Astrocyte of the cerebellum (primary cell): ENCODE data around the gene KRTAP5-9.

ENCODE experiments used
- DNase-seq: peaks from one replicate; pipeline ENCODE4 v3.0.0-alpha.2; 2011; ENCODE audit warnings: low read depth
- H3K4me3 ChIP-seq: 2 replicates; pipeline ENCODE4 v1.5.1; 2011; ENCODE audit warnings: mild to moderate bottlenecking, low read depth, low read length, moderate library complexity
- in situ Hi-C: cut with HindIII; loops from 2 replicates; pipeline ENCODE4 v1.10.0; 2017; ENCODE audit warnings: low sequenced_read_pairs
- TF ChIP-seq, protein P1 (sequence below): IDR thresholded peaks from 2 replicates; pipeline ENCODE4 v1.5.1; 2012; ENCODE audit warnings: low read length, low read depth, moderate library complexity, mild to moderate bottlenecking; ENCODE audit errors: missing control alignments

Gene KRTAP5-9, protein sequence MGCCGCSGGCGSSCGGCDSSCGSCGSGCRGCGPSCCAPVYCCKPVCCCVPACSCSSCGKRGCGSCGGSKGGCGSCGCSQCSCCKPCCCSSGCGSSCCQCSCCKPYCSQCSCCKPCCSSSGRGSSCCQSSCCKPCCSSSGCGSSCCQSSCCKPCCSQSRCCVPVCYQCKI

DNA sequence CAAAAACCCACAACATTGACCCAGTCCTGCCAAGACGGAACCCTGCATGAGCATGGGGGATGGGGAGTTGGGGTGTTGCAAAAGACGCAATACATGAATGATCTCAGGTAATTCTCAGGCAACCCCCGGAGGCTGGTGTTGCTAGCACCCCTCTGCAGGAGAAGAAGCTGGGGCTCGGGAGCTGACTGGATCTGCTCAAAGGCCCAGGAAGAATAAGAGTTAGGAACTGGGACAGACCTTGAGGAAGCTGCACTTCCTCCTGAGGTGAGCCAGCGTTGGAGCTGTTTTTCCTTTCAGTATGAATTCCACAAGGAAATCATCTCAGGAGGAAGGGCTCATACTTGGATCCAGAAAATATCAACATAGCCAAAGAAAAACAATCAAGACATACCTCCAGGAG is at the start of gene KRTAP5-9:
TSS of gene KRTAP5-9 (plus strand) at position 301 of the 400 bp plus-strand sequence. CDS start 238 bp downstream, outside the sequence.
- DNase-seq = no peak
- TF ChIP-seq, protein P1, sequence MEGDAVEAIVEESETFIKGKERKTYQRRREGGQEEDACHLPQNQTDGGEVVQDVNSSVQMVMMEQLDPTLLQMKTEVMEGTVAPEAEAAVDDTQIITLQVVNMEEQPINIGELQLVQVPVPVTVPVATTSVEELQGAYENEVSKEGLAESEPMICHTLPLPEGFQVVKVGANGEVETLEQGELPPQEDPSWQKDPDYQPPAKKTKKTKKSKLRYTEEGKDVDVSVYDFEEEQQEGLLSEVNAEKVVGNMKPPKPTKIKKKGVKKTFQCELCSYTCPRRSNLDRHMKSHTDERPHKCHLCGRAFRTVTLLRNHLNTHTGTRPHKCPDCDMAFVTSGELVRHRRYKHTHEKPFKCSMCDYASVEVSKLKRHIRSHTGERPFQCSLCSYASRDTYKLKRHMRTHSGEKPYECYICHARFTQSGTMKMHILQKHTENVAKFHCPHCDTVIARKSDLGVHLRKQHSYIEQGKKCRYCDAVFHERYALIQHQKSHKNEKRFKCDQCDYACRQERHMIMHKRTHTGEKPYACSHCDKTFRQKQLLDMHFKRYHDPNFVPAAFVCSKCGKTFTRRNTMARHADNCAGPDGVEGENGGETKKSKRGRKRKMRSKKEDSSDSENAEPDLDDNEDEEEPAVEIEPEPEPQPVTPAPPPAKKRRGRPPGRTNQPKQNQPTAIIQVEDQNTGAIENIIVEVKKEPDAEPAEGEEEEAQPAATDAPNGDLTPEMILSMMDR = no peak
- no peak within 1 kb of the TSS for H3K4me3 ChIP-seq
- in situ Hi-C loops = loop anchor here (5.0 kb wide), 1 partner anchor 41 kb away; no protein-coding TSS in a partner anchor

DNA sequence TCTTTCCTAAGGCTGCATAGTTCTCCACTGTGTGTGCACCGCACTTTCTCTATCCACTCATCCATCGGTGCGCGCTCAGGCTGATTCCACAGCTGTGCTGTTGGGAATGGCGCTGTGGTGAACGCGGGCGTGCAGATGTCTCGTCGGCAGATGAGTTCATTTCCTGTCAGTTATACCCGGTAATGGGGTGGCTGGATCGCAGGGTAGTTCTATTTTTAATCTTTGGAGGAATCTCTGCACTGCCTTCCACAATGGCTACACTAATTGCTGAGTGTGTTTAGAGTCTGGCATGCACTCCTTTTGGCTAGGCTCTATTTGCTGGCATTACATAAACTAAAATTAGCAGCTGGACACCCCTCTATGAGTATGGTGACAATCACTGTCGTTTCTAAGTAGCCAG is 49.1 kb upstream of the KRTAP5-9 start:
- no peak overlapping the region for H3K4me3 ChIP-seq
- TF ChIP-seq, protein P1 = no peak
- in situ Hi-C loops = no loop called here
- no peak for DNase-seq

DNA sequence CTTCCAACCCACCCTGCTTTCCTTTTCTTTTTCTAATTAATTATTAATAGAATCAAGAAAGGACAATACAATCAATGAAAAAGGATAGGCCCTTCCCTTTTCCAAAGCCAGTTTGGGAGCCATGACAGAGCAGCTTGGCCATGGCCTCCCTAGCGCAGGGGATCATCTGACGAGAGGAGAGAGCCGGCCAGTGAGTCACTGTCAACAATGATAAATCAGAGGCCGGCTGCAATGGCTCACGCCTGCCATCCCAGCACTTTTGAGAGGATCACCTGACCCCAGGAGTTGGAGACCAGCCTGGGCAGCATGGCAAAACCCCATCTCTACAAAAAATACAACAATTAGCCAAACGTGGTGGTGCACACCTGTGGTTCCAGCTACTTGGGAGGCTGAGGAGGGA is 48.7 kb upstream of the KRTAP5-9 start:
- no peak overlapping the region for H3K4me3 ChIP-seq
- TF ChIP-seq, protein P1 = no peak
- DNase-seq = no peak
- in situ Hi-C loops = no loop called here

DNA sequence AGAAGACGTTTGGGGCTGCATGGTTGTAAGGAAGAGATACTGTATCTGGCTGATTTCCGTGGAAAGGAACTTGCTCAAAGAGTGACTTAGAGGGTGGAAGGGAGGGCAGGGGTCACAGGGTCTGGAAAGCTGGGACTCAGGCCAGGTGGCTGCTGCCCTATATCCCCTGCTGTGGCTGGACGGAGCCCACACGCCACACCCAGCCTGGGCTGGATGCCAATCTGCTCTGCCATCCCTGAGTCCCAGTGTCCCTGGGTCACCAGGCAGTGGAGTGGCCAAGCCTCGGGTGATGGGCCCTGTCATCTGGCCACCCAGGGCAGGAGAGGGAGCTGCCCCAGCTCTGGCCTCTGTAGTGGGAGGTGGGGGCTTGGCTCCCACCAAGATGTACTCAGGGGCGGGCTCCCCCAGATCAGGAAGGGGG is 47.6 kb upstream of the KRTAP5-9 start:
- in situ Hi-C loops = no loop called here
- no peak for DNase-seq
- H3K4me3 ChIP-seq = no peak overlapping the region
- TF ChIP-seq, protein P1 = no peak

DNA sequence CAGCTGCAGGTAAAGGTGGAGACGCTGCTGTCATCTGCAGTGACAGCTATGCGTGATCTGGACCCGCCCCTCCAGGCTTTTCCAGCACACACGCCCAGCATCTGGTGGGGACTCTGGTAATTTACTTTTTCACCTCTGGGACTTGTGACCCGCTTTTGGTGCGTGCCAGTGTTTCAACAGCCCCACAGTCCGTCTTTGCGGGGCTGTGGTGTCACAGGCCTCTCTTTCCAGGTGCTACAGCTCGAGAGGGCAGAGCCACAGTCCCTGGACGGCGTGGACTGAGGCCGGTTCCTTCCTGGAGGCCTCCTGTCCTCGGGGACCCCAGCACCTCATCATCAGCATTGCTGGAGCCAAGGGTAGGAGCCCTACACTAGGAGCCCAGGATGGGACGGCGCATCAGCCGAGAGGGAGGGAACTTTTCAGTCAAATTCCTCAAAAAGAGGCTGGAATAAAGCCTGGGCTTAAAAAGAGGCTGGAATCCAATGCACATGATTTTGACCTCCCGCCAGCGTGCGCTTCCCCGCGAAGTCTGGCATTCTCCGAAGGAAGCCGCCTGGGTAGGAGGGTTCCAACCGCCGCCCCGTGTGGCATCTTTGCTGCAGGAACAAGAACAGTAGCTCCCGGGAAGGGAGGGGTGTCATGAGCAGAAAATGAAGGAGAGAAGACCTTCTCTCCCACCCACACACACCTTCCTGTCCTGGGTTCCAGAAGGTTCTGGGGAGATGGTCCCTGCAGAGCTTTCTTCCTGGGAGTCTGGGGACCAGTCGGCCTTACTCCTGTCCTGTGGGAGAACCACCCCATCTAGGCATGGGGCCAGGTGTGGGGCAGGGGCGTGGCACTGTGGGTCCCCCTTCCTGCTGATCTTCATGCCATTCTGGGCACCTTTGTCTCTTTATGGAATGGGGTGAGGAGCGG is 46.9 kb upstream of the KRTAP5-9 start:
- DNase-seq = no peak
- in situ Hi-C loops = no loop called here
- TF ChIP-seq, protein P1 = no peak
- H3K4me3 ChIP-seq = no peak overlapping the region

DNA sequence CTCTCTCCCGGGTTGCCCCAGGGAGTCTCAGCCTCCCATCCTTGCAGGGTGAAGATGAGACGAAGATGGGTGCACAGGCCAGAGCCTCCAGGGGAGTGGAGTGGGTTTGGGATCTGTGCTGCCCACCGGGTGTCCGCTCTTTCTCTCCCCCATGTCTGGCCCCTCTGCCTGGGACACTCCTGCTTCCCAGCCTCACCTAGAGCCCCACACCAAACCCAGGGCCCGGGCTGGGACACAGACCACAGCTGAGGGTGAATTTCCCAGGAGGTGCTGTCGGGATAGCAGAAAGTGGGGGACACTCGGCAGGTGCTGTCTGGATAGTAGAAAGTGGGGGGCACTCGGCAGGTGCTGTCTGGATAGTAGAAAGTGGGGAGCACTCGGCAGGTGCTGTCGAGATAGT is 46.2 kb upstream of the KRTAP5-9 start:
- DNase-seq = no peak
- TF ChIP-seq, protein P1 = no peak
- no peak overlapping the region for H3K4me3 ChIP-seq
- in situ Hi-C loops = no loop called here
